ENCODE results near the gene GRAMD4.

The GRAMD4 gene

DNA sequence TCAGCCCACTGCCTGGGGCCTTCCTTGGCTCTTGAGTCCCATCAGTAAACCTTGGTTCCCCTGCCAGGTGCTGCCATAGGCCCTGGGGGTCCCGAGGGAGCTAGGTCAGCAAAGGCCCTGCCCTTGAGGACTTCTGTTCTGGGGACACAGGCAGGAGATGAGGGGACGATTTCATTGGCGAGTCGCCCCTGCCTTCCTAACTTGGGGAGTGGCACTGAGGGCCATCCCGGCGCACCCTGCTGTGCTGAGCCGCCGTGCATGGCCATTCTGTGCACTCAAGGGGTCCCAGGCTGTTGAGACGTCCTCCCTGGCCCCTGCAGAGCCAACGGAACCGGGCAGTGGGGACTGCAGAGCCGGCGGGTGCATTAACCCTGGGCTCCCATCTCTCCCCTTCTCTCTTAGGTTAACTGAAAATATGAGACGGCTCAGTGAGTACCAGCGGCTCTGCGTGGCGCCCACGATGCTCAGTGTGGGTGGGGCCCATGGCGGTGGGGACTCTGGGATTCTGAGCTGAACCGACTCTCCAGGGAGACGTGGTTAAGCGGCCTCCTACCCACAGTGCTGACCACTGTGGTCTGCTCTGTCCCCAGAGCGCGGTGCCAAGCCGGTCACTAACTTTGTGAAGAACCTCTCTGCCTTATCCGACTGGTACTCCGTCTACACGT is 43.4 kb downstream of the GRAMD4 start:
- no peak for DNase-seq
- H3K27ac ChIP-seq (ENCODE audit: insufficient read depth, low read length, poor library complexity, severe bottlenecking): no peak overlapping the region
- H3K4me1 ChIP-seq (ENCODE audit: control insufficient read depth, insufficient read depth, low read length, poor library complexity, severe bottlenecking): peaks cover 25% of the 10 kb centered on the region
- H3K36me3 ChIP-seq (ENCODE audit: control insufficient read depth, insufficient read depth, low read length): peaks cover 8% of the 10 kb centered on the region
- no peak overlapping the region for H3K4me3 ChIP-seq (ENCODE audit: insufficient read depth, low read depth, low read length, poor library complexity, severe bottlenecking)
- no peaks in the 10 kb centered on the region for H3K27me3 ChIP-seq (replicated peaks; ENCODE audit: control insufficient read depth, insufficient read depth, low read length, poor library complexity, severe bottlenecking)
- no peaks in the 10 kb centered on the region for H3K9me3 ChIP-seq (ENCODE audit: control insufficient read depth, low read length)

DNA sequence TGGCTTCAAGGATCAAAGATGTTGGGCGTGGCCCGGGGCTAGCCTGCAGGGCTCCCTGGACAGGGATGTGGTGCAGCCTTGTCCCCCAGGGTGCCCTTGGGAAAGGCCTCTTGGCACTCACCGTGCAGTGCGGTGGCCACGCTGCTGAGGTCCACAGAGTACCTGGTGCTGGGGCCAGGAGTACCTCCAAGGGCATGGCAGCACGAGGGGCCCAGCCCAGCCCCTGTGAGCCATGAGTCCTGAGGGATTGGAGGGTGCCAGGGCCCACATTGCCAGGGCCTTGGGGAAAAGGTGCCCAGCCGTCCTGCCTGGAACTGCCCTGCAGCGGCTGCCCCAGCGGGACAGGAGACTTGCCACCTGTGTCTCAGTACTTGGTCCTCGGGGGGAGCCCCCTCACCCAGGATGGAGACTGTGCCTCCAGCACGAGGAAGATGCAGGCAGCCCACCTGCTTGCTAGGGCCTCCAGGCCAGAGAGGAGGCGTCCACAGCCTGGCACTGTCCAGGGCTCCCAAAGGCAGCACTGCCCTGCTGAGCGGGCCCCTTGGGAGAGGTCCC is 44.2 kb downstream of the GRAMD4 start:
- Histone ChIP-seq H3K4me3 (ENCODE audit: insufficient read depth, low read depth, low read length, poor library complexity, severe bottlenecking) (no peak overlapping the region), H3K27me3 (replicated peaks; ENCODE audit: control insufficient read depth, insufficient read depth, low read length, poor library complexity, severe bottlenecking) (no peaks in the 10 kb centered on the region), H3K9me3 (ENCODE audit: control insufficient read depth, low read length) (no peaks in the 10 kb centered on the region), H3K27ac (ENCODE audit: insufficient read depth, low read length, poor library complexity, severe bottlenecking) (no peak overlapping the region), H3K4me1 (ENCODE audit: control insufficient read depth, insufficient read depth, low read length, poor library complexity, severe bottlenecking) (peaks cover 25% of the 10 kb centered on the region), H3K36me3 (ENCODE audit: control insufficient read depth, insufficient read depth, low read length) (peaks cover 8% of the 10 kb centered on the region)
- DNase-seq: no peak

- peaks cover 16% of the 10 kb centered on the region for H3K4me1 ChIP-seq (ENCODE audit: control insufficient read depth, insufficient read depth, low read length, poor library complexity, severe bottlenecking)
- no peaks in the 10 kb centered on the region for H3K27me3 ChIP-seq (replicated peaks; ENCODE audit: control insufficient read depth, insufficient read depth, low read length, poor library complexity, severe bottlenecking)
- H3K9me3 ChIP-seq (ENCODE audit: control insufficient read depth, low read length): no peaks in the 10 kb centered on the region
- H3K36me3 ChIP-seq (ENCODE audit: control insufficient read depth, insufficient read depth, low read length): peaks cover 8% of the 10 kb centered on the region
- no peak overlapping the region for H3K4me3 ChIP-seq (ENCODE audit: insufficient read depth, low read depth, low read length, poor library complexity, severe bottlenecking)
- DNase-seq: no peak
- H3K27ac ChIP-seq (ENCODE audit: insufficient read depth, low read length, poor library complexity, severe bottlenecking): no peak overlapping the region
Measured at GRCh38 chr22:46665151-46665695, 45.0 kb downstream of the GRAMD4 start.

GRCh38 chr22:46665751-46666280 is 45.6 kb downstream of the GRAMD4 start:
- no peaks in the 10 kb centered on the region for H3K27me3 ChIP-seq (replicated peaks; ENCODE audit: control insufficient read depth, insufficient read depth, low read length, poor library complexity, severe bottlenecking)
- no peak for DNase-seq
- no peaks in the 10 kb centered on the region for H3K9me3 ChIP-seq (ENCODE audit: control insufficient read depth, low read length)
- H3K4me1 ChIP-seq (ENCODE audit: control insufficient read depth, insufficient read depth, low read length, poor library complexity, severe bottlenecking): peaks cover 10% of the 10 kb centered on the region
- H3K4me3 ChIP-seq (ENCODE audit: insufficient read depth, low read depth, low read length, poor library complexity, severe bottlenecking): no peak overlapping the region
- no peak overlapping the region for H3K27ac ChIP-seq (ENCODE audit: insufficient read depth, low read length, poor library complexity, severe bottlenecking)
- peaks cover 8% of the 10 kb centered on the region for H3K36me3 ChIP-seq (ENCODE audit: control insufficient read depth, insufficient read depth, low read length)

DNA sequence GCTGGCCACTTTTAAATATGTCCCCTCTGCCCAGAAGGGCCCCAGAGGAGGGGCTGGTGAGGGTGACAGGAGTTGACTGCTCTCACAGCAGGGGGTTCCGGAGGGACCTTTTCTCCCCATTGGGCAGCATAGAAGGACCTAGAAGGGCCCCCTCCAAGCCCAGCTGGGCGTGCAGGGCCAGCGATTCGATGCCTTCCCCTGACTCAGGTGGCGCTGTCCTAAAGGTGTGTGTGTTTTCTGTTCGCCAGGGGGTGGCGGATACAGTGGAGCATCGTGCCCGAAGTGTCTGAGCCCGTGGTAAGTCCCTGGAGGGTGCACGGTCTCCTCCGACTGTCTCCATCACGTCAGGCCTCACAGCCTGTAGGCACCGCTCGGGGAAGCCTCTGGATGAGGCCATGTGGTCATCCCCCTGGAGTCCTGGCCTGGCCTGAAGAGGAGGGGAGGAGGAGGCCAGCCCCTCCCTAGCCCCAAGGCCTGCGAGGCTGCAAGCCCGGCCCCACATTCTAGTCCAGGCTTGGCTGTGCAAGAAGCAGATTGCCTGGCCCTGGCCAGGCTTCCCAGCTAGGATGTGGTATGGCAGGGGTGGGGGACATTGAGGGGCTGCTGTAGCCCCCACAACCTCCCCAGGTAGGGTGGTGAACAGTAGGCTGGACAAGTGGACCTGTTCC is 46.5 kb downstream of the GRAMD4 start:
- no peak for DNase-seq
- Histone ChIP-seq H3K9me3 (ENCODE audit: control insufficient read depth, low read length) (no peaks in the 10 kb centered on the region), H3K27me3 (replicated peaks; ENCODE audit: control insufficient read depth, insufficient read depth, low read length, poor library complexity, severe bottlenecking) (no peaks in the 10 kb centered on the region), H3K36me3 (ENCODE audit: control insufficient read depth, insufficient read depth, low read length) (peaks cover 8% of the 10 kb centered on the region), H3K4me3 (ENCODE audit: insufficient read depth, low read depth, low read length, poor library complexity, severe bottlenecking) (no peak overlapping the region), H3K4me1 (ENCODE audit: control insufficient read depth, insufficient read depth, low read length, poor library complexity, severe bottlenecking) (peaks cover 2% of the 10 kb centered on the region), H3K27ac (ENCODE audit: insufficient read depth, low read length, poor library complexity, severe bottlenecking) (no peak overlapping the region)

DNA sequence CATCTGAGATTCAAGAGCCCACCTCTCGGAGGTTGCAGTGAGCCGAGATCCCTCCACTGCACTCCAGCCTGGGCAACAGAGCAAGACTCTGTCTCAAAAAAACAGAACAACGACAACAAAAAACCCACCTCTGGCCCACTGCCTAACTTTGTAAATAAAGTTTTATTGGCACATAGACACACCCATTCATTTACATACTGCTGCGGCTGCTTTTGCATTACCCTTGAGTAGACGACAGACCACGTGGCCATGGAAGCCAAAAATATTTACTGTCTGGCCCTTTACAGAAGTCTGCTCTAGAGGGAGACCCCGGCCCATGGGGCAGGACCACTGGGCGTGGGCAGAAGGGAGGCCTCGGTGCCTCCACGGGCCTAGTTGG is 47.0 kb downstream of the GRAMD4 start:
- no peak for DNase-seq
- no peak overlapping the region for H3K27ac ChIP-seq (ENCODE audit: insufficient read depth, low read length, poor library complexity, severe bottlenecking)
- H3K4me1 ChIP-seq (ENCODE audit: control insufficient read depth, insufficient read depth, low read length, poor library complexity, severe bottlenecking): no peaks in the 10 kb centered on the region
- H3K9me3 ChIP-seq (ENCODE audit: control insufficient read depth, low read length): no peaks in the 10 kb centered on the region
- no peaks in the 10 kb centered on the region for H3K27me3 ChIP-seq (replicated peaks; ENCODE audit: control insufficient read depth, insufficient read depth, low read length, poor library complexity, severe bottlenecking)
- peaks cover 8% of the 10 kb centered on the region for H3K36me3 ChIP-seq (ENCODE audit: control insufficient read depth, insufficient read depth, low read length)
- H3K4me3 ChIP-seq (ENCODE audit: insufficient read depth, low read depth, low read length, poor library complexity, severe bottlenecking): no peak overlapping the region

DNA sequence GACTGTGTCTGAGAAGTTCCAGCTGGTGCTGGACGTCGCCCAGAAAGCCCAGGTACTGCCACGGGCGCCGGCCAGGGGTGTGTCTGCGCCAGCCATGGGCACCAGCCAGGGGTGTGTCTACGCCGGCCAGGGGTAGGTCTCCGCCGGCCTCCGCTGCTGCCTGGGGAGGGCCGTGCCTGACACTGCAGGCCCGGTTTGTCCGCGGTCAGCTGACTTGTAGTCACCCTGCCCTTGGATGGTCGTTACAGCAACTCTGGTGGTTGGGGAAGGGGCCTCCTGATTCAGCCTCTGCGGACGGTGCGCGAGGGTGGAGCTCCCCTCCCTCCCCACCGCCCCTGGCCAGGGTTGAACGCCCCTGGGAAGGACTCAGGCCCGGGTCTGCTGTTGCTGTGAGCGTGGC is 47.9 kb downstream of the GRAMD4 start:
- Histone ChIP-seq H3K4me3 (ENCODE audit: insufficient read depth, low read depth, low read length, poor library complexity, severe bottlenecking) (no peak overlapping the region), H3K36me3 (ENCODE audit: control insufficient read depth, insufficient read depth, low read length) (peaks cover 8% of the 10 kb centered on the region), H3K4me1 (ENCODE audit: control insufficient read depth, insufficient read depth, low read length, poor library complexity, severe bottlenecking) (peaks cover 5% of the 10 kb centered on the region), H3K27ac (ENCODE audit: insufficient read depth, low read length, poor library complexity, severe bottlenecking) (no peak overlapping the region), H3K27me3 (replicated peaks; ENCODE audit: control insufficient read depth, insufficient read depth, low read length, poor library complexity, severe bottlenecking) (no peaks in the 10 kb centered on the region), H3K9me3 (ENCODE audit: control insufficient read depth, low read length) (no peaks in the 10 kb centered on the region)
- DNase-seq: no peak

GRCh38 chr22:46669201-46669600 is 49.0 kb downstream of the GRAMD4 start:
- H3K27ac ChIP-seq (ENCODE audit: insufficient read depth, low read length, poor library complexity, severe bottlenecking): no peak overlapping the region
- no peaks in the 10 kb centered on the region for H3K27me3 ChIP-seq (replicated peaks; ENCODE audit: control insufficient read depth, insufficient read depth, low read length, poor library complexity, severe bottlenecking)
- H3K4me1 ChIP-seq (ENCODE audit: control insufficient read depth, insufficient read depth, low read length, poor library complexity, severe bottlenecking): peaks cover 12% of the 10 kb centered on the region
- no peak for DNase-seq
- no peak overlapping the region for H3K4me3 ChIP-seq (ENCODE audit: insufficient read depth, low read depth, low read length, poor library complexity, severe bottlenecking)
- H3K36me3 ChIP-seq (ENCODE audit: control insufficient read depth, insufficient read depth, low read length): peaks cover 8% of the 10 kb centered on the region
- H3K9me3 ChIP-seq (ENCODE audit: control insufficient read depth, low read length): no peaks in the 10 kb centered on the region

DNA sequence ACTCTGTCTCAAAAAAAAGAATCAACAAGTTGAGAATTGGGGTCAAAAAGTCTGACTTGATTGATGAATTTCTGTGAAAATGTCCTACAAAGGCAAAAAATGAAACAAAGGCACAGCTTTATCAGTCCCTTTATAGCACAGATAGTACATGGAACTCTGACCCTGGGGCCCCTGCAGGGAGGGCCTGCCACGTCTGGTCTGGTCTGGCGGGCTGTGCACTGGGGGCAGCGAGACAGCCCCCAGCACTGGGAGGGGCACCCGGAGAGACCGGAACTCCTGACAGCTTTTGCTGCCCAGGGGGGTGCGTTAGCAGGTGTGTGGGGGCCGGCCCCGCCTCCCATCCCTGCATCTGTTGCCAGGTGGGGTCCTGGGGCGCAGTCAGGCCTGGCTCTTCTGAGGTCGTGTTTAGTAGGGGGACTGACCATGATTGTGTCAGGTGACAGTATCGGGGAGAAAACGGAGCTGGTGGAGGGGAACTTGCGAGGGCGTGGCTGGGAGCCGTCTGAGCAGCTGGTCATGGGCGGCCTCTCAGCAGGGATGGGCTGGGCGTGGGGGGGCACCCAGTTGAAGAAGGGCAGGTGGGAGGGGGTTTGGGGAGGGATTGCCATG is 51.7 kb downstream of the GRAMD4 start:
- no peak for DNase-seq
- Histone ChIP-seq H3K9me3 (ENCODE audit: control insufficient read depth, low read length) (no peaks in the 10 kb centered on the region), H3K4me3 (ENCODE audit: insufficient read depth, low read depth, low read length, poor library complexity, severe bottlenecking) (no peak overlapping the region), H3K36me3 (ENCODE audit: control insufficient read depth, insufficient read depth, low read length) (peaks cover 6% of the 10 kb centered on the region), H3K4me1 (ENCODE audit: control insufficient read depth, insufficient read depth, low read length, poor library complexity, severe bottlenecking) (peaks cover 21% of the 10 kb centered on the region), H3K27me3 (replicated peaks; ENCODE audit: control insufficient read depth, insufficient read depth, low read length, poor library complexity, severe bottlenecking) (no peaks in the 10 kb centered on the region), H3K27ac (ENCODE audit: insufficient read depth, low read length, poor library complexity, severe bottlenecking) (no peak overlapping the region)

All from effector memory CD4-positive, alpha-beta T cell (primary cell).